ENCODE measurements around the gene CROCC2. TPM values are rescaled to one million over a fixed set of nuclear protein-coding genes. Genes with fewer than 3 reads are reported as not detected.

Gene CROCC2
- total and polyA plus RNA-seq, 2 of the 13 experiments (the other 11 are each of a cell fraction or from before 2014, with no cell fraction given), result not detected

GRCh38 chr2:240868286-240869108 is 37.6 kb upstream of the CROCC2 start, which contains the start of gene AGXT (continued):
- TF ChIP-seq ZBTB25 (CRISPR knock-in tag; IDR thresholded peaks at IDR 0.05) (0 out of 2 replicates have a peak, but pooled peaks have one; percentile 27), SETDB1 (CRISPR knock-in tag; IDR thresholded peaks at IDR 0.05; ENCODE audit: borderline replicate concordance) (peak; percentile 65; the same call in 1 of the 2 replicates), ZNF496 (CRISPR knock-in tag; IDR thresholded peaks at IDR 0.05; ENCODE audit: insufficient replicate concordance) (no peak), HNRNPL (IDR thresholded peaks at IDR 0.05; ENCODE audit: low read depth, low read length) (peak; percentile 65; the same call in 1 of the 2 replicates), TOPORS (CRISPR knock-in tag; IDR thresholded peaks at IDR 0.05) (peak; percentile 66; the same call in 1 of the 2 replicates), HCFC1 (IDR thresholded peaks at IDR 0.05; ENCODE audit: low read depth, low read length) (no peak), ZIK1 (CRISPR knock-in tag; IDR thresholded peaks at IDR 0.05; ENCODE audit: borderline replicate concordance, low read depth) (peak; percentile 91; the same call in 1 of the 2 replicates), TCF12 (IDR thresholded peaks at IDR 0.05) (no peak), TCF12 (CRISPR knock-in tag; IDR thresholded peaks at IDR 0.05) (no peak), SATB2 (CRISPR knock-in tag; IDR thresholded peaks at IDR 0.05) (no peak; the same call in 1 of the 2 replicates), NCOA5 (CRISPR knock-in tag; IDR thresholded peaks at IDR 0.05) (no peak), ZNF460 (CRISPR knock-in tag; IDR thresholded peaks at IDR 0.05; ENCODE audit: borderline replicate concordance) (no peak; the same call in 1 of the 2 replicates), ZNF562 (CRISPR knock-in tag; IDR thresholded peaks at IDR 0.05; ENCODE audit: borderline replicate concordance) (no peak), ELF3 (CRISPR knock-in tag; IDR thresholded peaks at IDR 0.05) (peak; percentile 69; the same call in 1 of the 2 replicates), HIVEP1 (CRISPR knock-in tag; IDR thresholded peaks at IDR 0.05) (peak; percentile 36; the same call in 1 of the 2 replicates), KMT2A (CRISPR knock-in tag; IDR thresholded peaks at IDR 0.05) (no peak), ZNF407 (CRISPR knock-in tag; IDR thresholded peaks at IDR 0.05; ENCODE audit: not compliant biosample characterization) (peak; percentile 59), RFX5 (IDR thresholded peaks at IDR 0.05; ENCODE audit: low read depth, low read length) (no peak), MTA1 (CRISPR knock-in tag; IDR thresholded peaks at IDR 0.05; ENCODE audit: borderline replicate concordance) (peak; percentile 99), HMG20A (CRISPR knock-in tag; IDR thresholded peaks at IDR 0.05; ENCODE audit: borderline replicate concordance) (peak; percentile 42; the same call in 1 of the 2 replicates), SRSF4 (IDR thresholded peaks at IDR 0.05; ENCODE audit: low read depth, low read length, poor library complexity, severe bottlenecking) (no peak)

Measured in HepG2 (cell line).